ENCODE data around the gene CRYL1. TPM values are rescaled to one million over a fixed set of nuclear protein-coding genes. Genes with fewer than 3 reads are reported as not detected.

Gene CRYL1
- total RNA-seq, 2 donors from 2014 or later, result 24.4 to 30.2 TPM

GRCh38 chr13:20465218-20465879 is 60.3 kb downstream of the CRYL1 start:
- intact Hi-C loops (cut with DNase I), result no loop called here
- DNase-seq (ENCODE audit: low spot score), result no peak

GRCh38 chr13:20462921-20463320 is 62.7 kb downstream of the CRYL1 start:
- DNase-seq (ENCODE audit: low spot score), result no peak
- intact Hi-C loops (cut with DNase I), result no loop called here

GRCh38 chr13:20462533-20462915 is 63.1 kb downstream of the CRYL1 start:
- DNase-seq (ENCODE audit: low spot score), result no peak
- intact Hi-C loops (cut with DNase I), result no loop called here

- no peak for DNase-seq (ENCODE audit: low spot score)
- intact Hi-C loops (cut with DNase I), result no loop called here
Measured at GRCh38 chr13:20461860-20462532, 63.7 kb downstream of the CRYL1 start.

GRCh38 chr13:20461481-20461859 is 64.2 kb downstream of the CRYL1 start:
- DNase-seq (ENCODE audit: low spot score), result no peak
- intact Hi-C loops (cut with DNase I), result no loop called here

- intact Hi-C loops (cut with DNase I), result no loop called here
- DNase-seq (ENCODE audit: low spot score), result no peak
Measured at GRCh38 chr13:20460761-20461160, 64.9 kb downstream of the CRYL1 start.

- intact Hi-C loops (cut with DNase I), result loop anchor here in 1 of 2 donors (1.0 kb wide), 1 partner anchor 23 kb away; no protein-coding TSS in a partner anchor
- DNase-seq (ENCODE audit: low spot score), result no peak
Measured at GRCh38 chr13:20457670-20458069, 68.0 kb downstream of the CRYL1 start.

GRCh38 chr13:20456737-20457136 is 68.9 kb downstream of the CRYL1 start:
- intact Hi-C loops (cut with DNase I), result no loop called here
- DNase-seq (ENCODE audit: low spot score), result no peak

GRCh38 chr13:20451397-20451796 is 74.3 kb downstream of the CRYL1 start:
- no peak for DNase-seq (ENCODE audit: low spot score)
- intact Hi-C loops (cut with DNase I), result no loop called here

GRCh38 chr13:20448470-20448869 is 77.2 kb downstream of the CRYL1 start:
- intact Hi-C loops (cut with DNase I), result no loop called here
- DNase-seq (ENCODE audit: low spot score), result no peak

- no peak for DNase-seq (ENCODE audit: low spot score)
- intact Hi-C loops (cut with DNase I), result no loop called here
Measured at GRCh38 chr13:20446900-20447299, 78.8 kb downstream of the CRYL1 start.

GRCh38 chr13:20446405-20446804 is 79.3 kb downstream of the CRYL1 start:
- DNase-seq (ENCODE audit: low spot score), result no peak
- intact Hi-C loops (cut with DNase I), result no loop called here

GRCh38 chr13:20442798-20443381 is 82.8 kb downstream of the CRYL1 start:
- DNase-seq (ENCODE audit: low spot score), result no peak
- intact Hi-C loops (cut with DNase I), result no loop called here

- intact Hi-C loops (cut with DNase I), result no loop called here
- no peak for DNase-seq (ENCODE audit: low spot score)
Measured at GRCh38 chr13:20442375-20442774, 83.3 kb downstream of the CRYL1 start.

GRCh38 chr13:20441879-20442278 is 83.8 kb downstream of the CRYL1 start:
- no peak for DNase-seq (ENCODE audit: low spot score)
- intact Hi-C loops (cut with DNase I), result no loop called here

- intact Hi-C loops (cut with DNase I), result no loop called here
- no peak for DNase-seq (ENCODE audit: low spot score)
Measured at GRCh38 chr13:20441056-20441455, 84.6 kb downstream of the CRYL1 start.

GRCh38 chr13:20439261-20439660 is 86.4 kb downstream of the CRYL1 start:
- intact Hi-C loops (cut with DNase I), result no loop called here
- no peak for DNase-seq (ENCODE audit: low spot score)

- DNase-seq (ENCODE audit: low spot score), result no peak
- intact Hi-C loops (cut with DNase I), result no loop called here
Measured at GRCh38 chr13:20438801-20439200, 86.9 kb downstream of the CRYL1 start.

- intact Hi-C loops (cut with DNase I), result no loop called here
- DNase-seq (ENCODE audit: low spot score), result no peak
Measured at GRCh38 chr13:20436505-20436904, 89.2 kb downstream of the CRYL1 start.

GRCh38 chr13:20435616-20436368 is 89.9 kb downstream of the CRYL1 start:
- intact Hi-C loops (cut with DNase I), result no loop called here
- no peak for DNase-seq (ENCODE audit: low spot score)

Measured in posterior vena cava (tissue), 2 donors.